Liver (tissue), 9 donors: Measurements from ENCODE around the gene CEP350. TPM values are rescaled to one million over a fixed set of nuclear protein-coding genes. Genes with fewer than 3 reads are reported as not detected.

Experiments used
- DNase-seq: peaks from one replicate; pipeline ENCODE4 v3.0.0-alpha.2; 2017; ENCODE audit warnings: low spot score
- H3K27ac ChIP-seq, 2 donors: one replicate each; pipeline ENCODE4 v1.7.0; 2013; ENCODE audit warnings: inconsistent platforms in 2 of 2, low read length in 2 of 2, control low read depth in 1 of 2, low read depth in 1 of 2, mild to moderate bottlenecking in 1 of 2
- H3K27me3 ChIP-seq, 4 donors: one replicate each; pipeline versions ENCODE4 v1.6.1 to v1.7.0; 2013; ENCODE audit warnings: low read length in 3 of 4, inconsistent platforms in 1 of 4, mild to moderate bottlenecking in 1 of 4, moderate library complexity in 1 of 4; ENCODE audit not compliant: control insufficient read depth in 4 of 4, insufficient read depth in 4 of 4
- H3K36me3 ChIP-seq, 4 donors: one replicate each; pipeline versions ENCODE4 v1.6.1 to v1.7.0; 2013; ENCODE audit warnings: low read length in 3 of 4, mild to moderate bottlenecking in 3 of 4, low read depth in 1 of 4, moderate library complexity in 1 of 4; ENCODE audit not compliant: control insufficient read depth in 4 of 4, insufficient read depth in 3 of 4
- H3K4me1 ChIP-seq, 4 donors: one replicate each; pipeline versions ENCODE4 v1.6.1 to v1.7.0; 2013; ENCODE audit warnings: low read length in 3 of 4, mild to moderate bottlenecking in 3 of 4, moderate library complexity in 1 of 4; ENCODE audit not compliant: control insufficient read depth in 4 of 4, insufficient read depth in 4 of 4
- H3K4me3 ChIP-seq, 3 donors: one replicate each; pipeline versions ENCODE4 v1.6.1 to v1.7.0; 2013; ENCODE audit warnings: low read length in 3 of 3, control low read depth in 1 of 3, low read depth in 1 of 3, mild to moderate bottlenecking in 1 of 3
- H3K9ac ChIP-seq, 2 donors: one replicate each; pipeline ENCODE4 v1.7.0; 2013; ENCODE audit warnings: low read length in 2 of 2, mild to moderate bottlenecking in 2 of 2, moderate library complexity in 2 of 2, control low read depth in 1 of 2, low read depth in 1 of 2
- H3K9me3 ChIP-seq, 4 donors: one replicate each; pipeline versions ENCODE4 v1.6.1 to v1.7.0; 2013; ENCODE audit warnings: low read length in 3 of 4; ENCODE audit not compliant: control insufficient read depth in 4 of 4
- EGR1 ChIP-seq, 2 donors: IDR thresholded peaks; 2 replicates each; pipeline ENCODE4 v1.6.1; 2016 to 2018; ENCODE audit warnings: antibody characterized with exemption in 2 of 2, low read depth in 2 of 2
- FOXA1 ChIP-seq: IDR thresholded peaks from 2 replicates; pipeline ENCODE4 v1.6.1; 2016; ENCODE audit warnings: antibody characterized with exemption
- FOXA2 ChIP-seq: IDR thresholded peaks from 2 replicates; pipeline ENCODE4 v1.6.1; 2016; ENCODE audit warnings: antibody characterized with exemption
- GABPA ChIP-seq, 2 donors: IDR thresholded peaks in 1 of 2; conservative IDR thresholded peaks in 1 of 2; 2 replicates each; pipeline ENCODE4 v1.6.1; 2016; ENCODE audit warnings: antibody characterized with exemption in 2 of 2, mild to moderate bottlenecking in 1 of 2, moderate library complexity in 1 of 2
- HNF4A ChIP-seq, 2 donors: conservative IDR thresholded peaks; 2 replicates each; pipeline ENCODE4 v1.6.1; 2016; ENCODE audit warnings: antibody characterized with exemption in 2 of 2, mild to moderate bottlenecking in 2 of 2
- HNF4G ChIP-seq: IDR thresholded peaks from 2 replicates; pipeline ENCODE4 v1.6.1; 2016; ENCODE audit warnings: antibody characterized with exemption
- NR2F2 ChIP-seq: IDR thresholded peaks from 2 replicates; pipeline ENCODE4 v1.6.1; 2016; ENCODE audit warnings: antibody characterized with exemption
- RAD21 ChIP-seq, 2 donors: IDR thresholded peaks; 2 replicates each; pipeline ENCODE4 v1.6.1; 2016; ENCODE audit warnings: antibody characterized with exemption in 2 of 2, mild to moderate bottlenecking in 2 of 2
- RXRA ChIP-seq, 2 donors: IDR thresholded peaks; 2 replicates each; pipeline ENCODE4 v1.6.1; 2017 to 2018; ENCODE audit warnings: antibody characterized with exemption in 2 of 2, mild to moderate bottlenecking in 1 of 2
- SP1 ChIP-seq: IDR thresholded peaks from 2 replicates; pipeline ENCODE4 v1.6.1; 2018; ENCODE audit warnings: antibody characterized with exemption, mild to moderate bottlenecking
- TAF1 ChIP-seq: conservative IDR thresholded peaks from 2 replicates; pipeline ENCODE4 v1.6.1; 2016; ENCODE audit warnings: antibody characterized with exemption, mild to moderate bottlenecking
- YY1 ChIP-seq: IDR thresholded peaks from 2 replicates; pipeline ENCODE4 v1.6.1; 2016; ENCODE audit warnings: antibody characterized with exemption, mild to moderate bottlenecking
- WGBS: extraction: QIAGEN DNeasy Blood & Tissue Kit; methylation state at CpG from one replicate; pipeline ENCODE4 v1.1.7; 2013; 5-methylcytosine and 5-hydroxymethylcytosine counted together
- polyA plus RNA-seq, 2 donors: library from polyadenylated mRNA; stranded (reverse) in 1 of 2; unstranded in 1 of 2; fragments of 200-250 nt in 1 of 2; fragments of >200 nt in 1 of 2; fragmentation: Nextera tagmentation in 1 of 2; extraction: Ambion mirVana in 1 of 2; gene quantifications; one replicate each; pipeline versions ENCODE4 v1.2.1 to v1.2.3, GENCODE V29; 2013 to 2015
- total RNA-seq, 2 donors: library from RNA; depleted of rRNA; stranded (reverse); fragments of >200 nt; gene quantifications; one replicate each; pipeline ENCODE4 v1.2.3, GENCODE V29; 2014
- TF ChIP-seq, protein P1 (sequence below): IDR thresholded peaks from 2 replicates; pipeline ENCODE4 v1.6.1; 2016; ENCODE audit warnings: antibody characterized with exemption
- TF ChIP-seq, protein P2 (sequence below): fragments of 150-350 bp; IDR thresholded peaks from 2 replicates; pipeline ENCODE4 v1.5.1; 2017; ENCODE audit warnings: improper control_type of control experiment, low read depth, low read length; ENCODE audit not compliant: missing input control
- TF ChIP-seq, protein P3 (sequence below): IDR thresholded peaks from 2 replicates; pipeline ENCODE4 v1.6.1; 2016; ENCODE audit warnings: antibody characterized with exemption
- donor health status: healthy.
- donor health status: healthy.
- donor health status: healthy.
- donor health status: healthy.
- donor health status: healthy.

Gene CEP350
- total and polyA plus RNA-seq, 4 donors, result 4.5 to 49.0 (median 18.9) TPM

DNA sequence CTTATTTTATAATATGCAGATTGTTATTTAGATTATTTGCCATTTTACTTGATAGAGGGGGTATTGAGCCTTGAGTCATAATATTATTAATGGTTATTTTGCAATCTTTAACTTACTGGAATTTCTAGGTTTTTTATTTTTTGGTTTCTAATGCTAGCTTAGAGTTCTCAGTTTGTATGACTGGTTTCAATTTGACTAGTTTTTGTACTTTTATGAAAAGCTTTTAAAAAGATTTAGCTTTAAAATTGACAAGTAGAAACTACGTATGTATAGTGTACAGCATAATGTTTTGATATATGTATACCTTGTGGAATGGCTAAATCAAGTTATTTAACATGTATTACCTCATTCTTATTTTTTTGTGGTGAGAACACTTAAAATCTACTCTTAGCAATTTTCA lies 41.5 kb downstream of the CEP350 start:
- Histone ChIP-seq H3K9ac (no peak overlapping the region), H3K4me1 (no peaks in the 10 kb centered on the region), H3K36me3 (peaks cover 5 to 23% (median 11%) of the 10 kb centered on the region in 4 donors), H3K27me3 (no peaks in the 10 kb centered on the region), H3K27ac (no peak overlapping the region), H3K4me3 (no peak overlapping the region), H3K9me3 (no peaks in the 10 kb centered on the region)
- no peak for DNase-seq
- TF ChIP-seq, protein P1, sequence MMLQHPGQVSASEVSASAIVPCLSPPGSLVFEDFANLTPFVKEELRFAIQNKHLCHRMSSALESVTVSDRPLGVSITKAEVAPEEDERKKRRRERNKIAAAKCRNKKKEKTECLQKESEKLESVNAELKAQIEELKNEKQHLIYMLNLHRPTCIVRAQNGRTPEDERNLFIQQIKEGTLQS, result no peak
- WGBS, result 99% methylated on average over 1 of the region's 1 CpG

DNA sequence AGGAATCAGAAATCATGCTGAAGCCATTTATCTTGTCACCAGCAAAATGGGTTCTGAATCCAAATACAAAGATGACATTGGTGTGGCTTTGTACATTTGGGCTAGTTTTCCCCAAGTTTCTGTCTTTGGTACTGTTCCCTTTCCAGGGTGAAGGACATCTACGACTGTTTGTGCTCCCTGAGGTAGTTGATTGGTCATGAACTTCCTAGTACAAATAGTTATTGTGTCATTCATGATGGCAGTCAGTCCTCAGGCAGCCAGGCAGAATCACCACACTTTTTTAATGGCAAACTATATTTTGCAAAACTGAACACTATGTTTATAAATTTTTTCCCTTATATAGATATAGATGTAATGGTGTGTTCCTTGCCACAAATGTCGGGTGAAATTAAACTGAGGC lies 46.0 kb downstream of the CEP350 start:
- Histone ChIP-seq H3K36me3 (peaks cover 5 to 23% (median 10%) of the 10 kb centered on the region in 4 donors), H3K4me3 (no peak overlapping the region), H3K9me3 (no peaks in the 10 kb centered on the region), H3K27me3 (no peaks in the 10 kb centered on the region), H3K4me1 (no peaks in the 10 kb centered on the region), H3K27ac (no peak overlapping the region), H3K9ac (no peak overlapping the region)
- no peak for DNase-seq
- WGBS, result 65% methylated on average over 2 of the region's 2 CpGs
- TF ChIP-seq HNF4A (conservative IDR thresholded peaks at IDR 0.05) (peak in 1 of 2 donors; percentile 4), YY1 (peak; percentile 59), RXRA (IDR thresholded peaks at IDR 0.05) (peak in 1 of 2 donors; percentile 18)
- TF ChIP-seq, protein P2, sequence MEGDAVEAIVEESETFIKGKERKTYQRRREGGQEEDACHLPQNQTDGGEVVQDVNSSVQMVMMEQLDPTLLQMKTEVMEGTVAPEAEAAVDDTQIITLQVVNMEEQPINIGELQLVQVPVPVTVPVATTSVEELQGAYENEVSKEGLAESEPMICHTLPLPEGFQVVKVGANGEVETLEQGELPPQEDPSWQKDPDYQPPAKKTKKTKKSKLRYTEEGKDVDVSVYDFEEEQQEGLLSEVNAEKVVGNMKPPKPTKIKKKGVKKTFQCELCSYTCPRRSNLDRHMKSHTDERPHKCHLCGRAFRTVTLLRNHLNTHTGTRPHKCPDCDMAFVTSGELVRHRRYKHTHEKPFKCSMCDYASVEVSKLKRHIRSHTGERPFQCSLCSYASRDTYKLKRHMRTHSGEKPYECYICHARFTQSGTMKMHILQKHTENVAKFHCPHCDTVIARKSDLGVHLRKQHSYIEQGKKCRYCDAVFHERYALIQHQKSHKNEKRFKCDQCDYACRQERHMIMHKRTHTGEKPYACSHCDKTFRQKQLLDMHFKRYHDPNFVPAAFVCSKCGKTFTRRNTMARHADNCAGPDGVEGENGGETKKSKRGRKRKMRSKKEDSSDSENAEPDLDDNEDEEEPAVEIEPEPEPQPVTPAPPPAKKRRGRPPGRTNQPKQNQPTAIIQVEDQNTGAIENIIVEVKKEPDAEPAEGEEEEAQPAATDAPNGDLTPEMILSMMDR, result no peak

DNA sequence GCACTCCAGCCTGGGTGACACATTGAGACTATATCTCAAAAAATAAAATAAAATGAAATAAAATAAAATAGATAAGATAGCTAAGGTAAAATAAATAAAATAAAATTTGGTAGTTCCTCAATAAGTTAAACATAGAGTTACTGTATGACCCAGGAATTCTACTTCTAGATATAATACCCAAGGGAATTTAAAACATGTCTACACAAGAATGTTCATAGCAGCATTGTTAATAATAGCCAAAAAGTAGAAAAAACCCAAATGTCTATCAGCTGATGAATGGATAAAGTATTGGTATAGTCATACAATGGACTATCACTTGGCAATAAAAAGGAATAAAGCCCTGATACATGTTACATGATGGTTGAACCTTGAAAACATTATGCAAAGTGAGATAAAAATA lies 47.8 kb downstream of the CEP350 start:
- H3K4me1 ChIP-seq, result no peaks in the 10 kb centered on the region
- H3K9ac ChIP-seq, result no peak overlapping the region
- no peak for DNase-seq
- H3K9me3 ChIP-seq, result peaks cover 0 to 2% (median 0%) of the 10 kb centered on the region in 4 donors
- TF ChIP-seq GABPA (IDR thresholded peaks at IDR 0.05 in 1 of 2, conservative IDR thresholded peaks at IDR 0.05 in 1 of 2), result no peak
- TF ChIP-seq FOXA1, result no peak
- no peak for TF ChIP-seq FOXA2
- H3K27ac ChIP-seq, result no peak overlapping the region
- H3K27me3 ChIP-seq, result no peaks in the 10 kb centered on the region
- H3K4me3 ChIP-seq, result no peak overlapping the region
- H3K36me3 ChIP-seq, result peaks cover 0 to 19% (median 4%) of the 10 kb centered on the region in 4 donors

DNA sequence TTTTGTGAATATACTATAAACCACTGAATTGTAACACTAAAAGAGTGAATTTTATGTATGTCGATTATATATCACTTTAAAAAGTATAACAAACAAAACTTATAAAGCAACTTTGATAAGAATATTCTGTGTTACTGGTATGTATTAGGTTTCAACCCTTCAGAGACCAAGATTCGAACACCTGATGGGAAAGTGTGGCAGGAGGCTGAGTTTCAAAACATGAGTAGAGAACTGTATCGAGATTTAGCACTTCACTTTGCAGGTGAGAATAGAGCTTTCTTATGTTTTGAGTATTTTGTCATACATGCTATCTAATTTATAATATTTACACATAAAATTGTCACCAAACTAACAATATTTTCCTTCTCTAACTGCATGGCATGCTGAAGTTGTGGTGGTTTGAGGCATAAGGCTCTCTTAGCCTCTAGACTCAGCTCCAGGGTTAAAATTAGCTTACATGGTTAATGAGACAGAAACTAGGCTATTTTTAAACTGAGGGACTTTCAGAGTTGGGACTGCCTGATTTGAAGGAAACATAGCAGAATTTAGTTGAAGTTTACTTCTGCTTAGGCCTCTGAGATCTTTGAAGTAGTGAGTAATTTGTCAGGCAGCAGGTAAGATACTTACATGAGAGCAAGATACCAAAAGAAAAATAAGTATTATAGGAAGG lies 48.6 kb downstream of the CEP350 start:
- 94% methylated on average over 3 of the region's 3 CpGs for WGBS
- H3K36me3 ChIP-seq, result peaks cover 0 to 19% (median 2%) of the 10 kb centered on the region in 4 donors
- H3K9ac ChIP-seq, result no peak overlapping the region
- no peak for DNase-seq
- no peak overlapping the region for H3K27ac ChIP-seq
- no peaks in the 10 kb centered on the region for H3K4me1 ChIP-seq
- H3K9me3 ChIP-seq, result peaks cover 0 to 2% (median 0%) of the 10 kb centered on the region in 4 donors
- no peaks in the 10 kb centered on the region for H3K27me3 ChIP-seq
- no peak overlapping the region for H3K4me3 ChIP-seq
- no peak for TF ChIP-seq TAF1
- no peak for TF ChIP-seq NR2F2
- TF ChIP-seq, protein P1, result no peak
- TF ChIP-seq, protein P3, sequence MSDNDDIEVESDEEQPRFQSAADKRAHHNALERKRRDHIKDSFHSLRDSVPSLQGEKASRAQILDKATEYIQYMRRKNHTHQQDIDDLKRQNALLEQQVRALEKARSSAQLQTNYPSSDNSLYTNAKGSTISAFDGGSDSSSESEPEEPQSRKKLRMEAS, result no peak
- TF ChIP-seq, protein P2, result no peak
- TF ChIP-seq HNF4A (conservative IDR thresholded peaks at IDR 0.05), result no peak
- no peak for TF ChIP-seq YY1
- TF ChIP-seq EGR1 (IDR thresholded peaks at IDR 0.05; ENCODE audit: low read depth in 2 of 2), result no peak
- TF ChIP-seq FOXA2, result no peak
- TF ChIP-seq RAD21 (IDR thresholded peaks at IDR 0.05), result no peak
- TF ChIP-seq RXRA (IDR thresholded peaks at IDR 0.05), result no peak
- TF ChIP-seq GABPA (IDR thresholded peaks at IDR 0.05 in 1 of 2, conservative IDR thresholded peaks at IDR 0.05 in 1 of 2), result no peak
- TF ChIP-seq FOXA1, result no peak
- no peak for TF ChIP-seq SP1
- no peak for TF ChIP-seq HNF4G
